CD14-positive monocyte (primary cell): ENCODE data around the gene STXBP2. TPM values are rescaled to one million over a fixed set of nuclear protein-coding genes. Genes with fewer than 3 reads are reported as not detected.

Experiments
- DNase-seq, 3 donors: peaks; one replicate each; pipeline ENCODE4 v3.0.0-alpha.2; 2011 to 2022
- H2AFZ ChIP-seq: 2 replicates; pipeline ENCODE4 v1.6.0; 2012; ENCODE audit warnings: mild to moderate bottlenecking, low read depth, low read length, inconsistent platforms; ENCODE audit not compliant: insufficient read depth, poor library complexity, severe bottlenecking
- H3K27ac ChIP-seq, 2 donors: 1 replicate in 1 of 2; 2 replicates in 1 of 2; pipeline ENCODE4 v1.5.1; 2012 to 2013; ENCODE audit warnings: low read length in 2 of 2, control low read depth in 1 of 2, inconsistent platforms in 1 of 2, low read depth in 1 of 2, mild to moderate bottlenecking in 1 of 2
- H3K27me3 ChIP-seq, 2 donors: one replicate each; pipeline versions ENCODE4 v1.6.0 to v1.6.1; 2011 to 2013; ENCODE audit warnings: low read length in 2 of 2; ENCODE audit not compliant: control insufficient read depth in 2 of 2, insufficient read depth in 2 of 2
- H3K36me3 ChIP-seq, 2 donors: replicated peaks in 1 of 2; 1 replicate in 1 of 2; 2 replicates in 1 of 2; pipeline versions ENCODE4 v1.5.1 to v1.6.1; 2012 to 2013; ENCODE audit warnings: low read length in 2 of 2, control low read depth in 1 of 2, inconsistent platforms in 1 of 2, mild to moderate bottlenecking in 1 of 2; ENCODE audit not compliant: insufficient read depth in 2 of 2, control insufficient read depth in 1 of 2
- H3K4me1 ChIP-seq, 2 donors: 1 replicate in 1 of 2; 2 replicates in 1 of 2; pipeline versions ENCODE4 v1.5.1 to v1.6.1; 2012 to 2013; ENCODE audit warnings: low read length in 2 of 2, control low read depth in 1 of 2, inconsistent platforms in 1 of 2, mild to moderate bottlenecking in 1 of 2, moderate library complexity in 1 of 2; ENCODE audit not compliant: insufficient read depth in 2 of 2, control insufficient read depth in 1 of 2
- H3K4me2 ChIP-seq: replicated peaks from 2 replicates; pipeline ENCODE3; 2012; ENCODE audit warnings: low read length, moderate library complexity, mild to moderate bottlenecking; ENCODE audit not compliant: poor library complexity, severe bottlenecking; ENCODE audit errors: extremely low read depth
- H3K4me3 ChIP-seq, 3 experiments: fragments of 200-600 bp in 1 of 3; sonication (generic) in 1 of 3; replicated peaks in 1 of 3; 1 replicate in 2 of 3; 2 replicates in 1 of 3; pipeline ENCODE4 v1.5.1; 2011 to 2013; ENCODE audit warnings: low read length in 3 of 3, mild to moderate bottlenecking in 3 of 3, control low read depth in 2 of 3, low read depth in 2 of 3, inconsistent platforms in 1 of 3, moderate library complexity in 1 of 3
- H3K79me2 ChIP-seq: 2 replicates; pipeline ENCODE4 v1.6.0; 2012; ENCODE audit warnings: mild to moderate bottlenecking, control low read depth, inconsistent platforms, low read length, moderate library complexity; ENCODE audit not compliant: insufficient read depth
- H3K9ac ChIP-seq: 2 replicates; pipeline ENCODE4 v1.6.0; 2017; ENCODE audit warnings: low read length, mild to moderate bottlenecking; ENCODE audit not compliant: insufficient read depth, poor library complexity, severe bottlenecking
- H3K9me3 ChIP-seq, 2 donors: replicated peaks in 1 of 2; 1 replicate in 1 of 2; 2 replicates in 1 of 2; pipeline versions ENCODE4 v1.5.1 to v1.6.1; 2012 to 2013; ENCODE audit warnings: low read length in 2 of 2, control low read depth in 1 of 2; ENCODE audit not compliant: control insufficient read depth in 1 of 2, insufficient read depth in 1 of 2
- H4K20me1 ChIP-seq: 2 replicates; pipeline ENCODE4 v1.6.0; 2012; ENCODE audit warnings: mild to moderate bottlenecking, low read length, control low read depth, moderate library complexity; ENCODE audit not compliant: insufficient read depth
- H3K27ac Mint-ChIP-seq, 7 donors: one replicate each; pipeline ENCODE4 v1.8.0; 2020; ENCODE audit warnings: mild to moderate bottlenecking in 7 of 7, mixed read lengths in 7 of 7, moderate library complexity in 6 of 7, inconsistent platforms in 2 of 7
- H3K27me3 Mint-ChIP-seq, 3 donors: one replicate each; pipeline ENCODE4 v1.8.0; 2021 to 2022; ENCODE audit warnings: low read depth in 3 of 3, mild to moderate bottlenecking in 3 of 3, mixed read lengths in 3 of 3, moderate library complexity in 3 of 3, inconsistent platforms in 1 of 3
- H3K36me3 Mint-ChIP-seq, 2 donors: one replicate each; pipeline ENCODE4 v1.8.0; 2020; ENCODE audit warnings: mixed read lengths in 2 of 2, inconsistent platforms in 1 of 2, mild to moderate bottlenecking in 1 of 2
- H3K4me1 Mint-ChIP-seq: one replicate; pipeline ENCODE4 v1.8.0; 2020; ENCODE audit warnings: mild to moderate bottlenecking, mixed read lengths
- H3K4me3 Mint-ChIP-seq, 2 donors: one replicate each; pipeline ENCODE4 v1.8.0; 2020; ENCODE audit warnings: mild to moderate bottlenecking in 2 of 2, mixed read lengths in 2 of 2, moderate library complexity in 1 of 2
- H3K9me3 Mint-ChIP-seq, 7 donors: one replicate each; pipeline ENCODE4 v1.8.0; 2020 to 2022; ENCODE audit warnings: mixed read lengths in 7 of 7, mild to moderate bottlenecking in 6 of 7, moderate library complexity in 6 of 7, inconsistent platforms in 2 of 7
- WGBS: methylation state at CpG from one replicate; pipeline ENCODE4 v1.1.5; 2013; ENCODE audit warnings: missing lambda C conversion rate; ENCODE audit not compliant: insufficient coverage; 5-methylcytosine and 5-hydroxymethylcytosine counted together
- intact Hi-C, 2 donors: fragments of 100-400 bp; cut with micrococcal nuclease; formaldehyde crosslinking; loops; one replicate each; pipeline versions ENCODE4 v1.15.0 to v1.15.1; 2023
- polyA plus RNA-seq, 3 donors: library from polyadenylated mRNA; depleted of rRNA in 1 of 3; unstranded in 2 of 3; stranded (reverse) in 1 of 3; fragments of 300-500 nt in 2 of 3; fragments of >200 nt in 1 of 3; fragmentation: Illumina TruSeq in 2 of 3; gene quantifications; 1 replicate in 2 of 3; 2 replicates in 1 of 3; pipeline ENCODE4 v1.2.3, GENCODE V29; 2012 to 2021
- TF ChIP-seq, protein P1 (sequence below): fragments of 200-600 bp; IDR thresholded peaks from one replicate; pipeline ENCODE4 v1.8.0; 2022; ENCODE audit warnings: antibody characterized with exemption, mild to moderate bottlenecking

Gene STXBP2
- polyA plus RNA-seq, 3 donors: 249 to 846 (median 327) TPM

- H2AFZ ChIP-seq: no peak overlapping the region
- DNase-seq: no peak
- Mint-ChIP-seq H3K4me3 (no peak overlapping the region), H3K27ac (peak overlapping the region in 1 of 7 donors; percentile 71), H3K27me3 (peaks cover 0 to 2% (median 2%) of the 10 kb centered on the region in 3 donors), H3K4me1 (peaks cover 44% of the 10 kb centered on the region), H3K36me3 (peaks cover 13 to 27% of the 10 kb centered on the region in 2 donors), H3K9me3 (no peaks in the 10 kb centered on the region)
- no peaks in the 10 kb centered on the region for H3K9me3 ChIP-seq
- no peak overlapping the region for H3K4me3 ChIP-seq
- no peak overlapping the region for H3K4me2 ChIP-seq
- H3K36me3 ChIP-seq: peaks cover 18 to 26% of the 10 kb centered on the region in 2 donors
- H3K27me3 ChIP-seq: no peaks in the 10 kb centered on the region
- no peak overlapping the region for H3K9ac ChIP-seq
- no peak overlapping the region for H3K27ac ChIP-seq
- peaks cover 55% of the 10 kb centered on the region in 2 donors for H3K4me1 ChIP-seq
- TF ChIP-seq, protein P1, sequence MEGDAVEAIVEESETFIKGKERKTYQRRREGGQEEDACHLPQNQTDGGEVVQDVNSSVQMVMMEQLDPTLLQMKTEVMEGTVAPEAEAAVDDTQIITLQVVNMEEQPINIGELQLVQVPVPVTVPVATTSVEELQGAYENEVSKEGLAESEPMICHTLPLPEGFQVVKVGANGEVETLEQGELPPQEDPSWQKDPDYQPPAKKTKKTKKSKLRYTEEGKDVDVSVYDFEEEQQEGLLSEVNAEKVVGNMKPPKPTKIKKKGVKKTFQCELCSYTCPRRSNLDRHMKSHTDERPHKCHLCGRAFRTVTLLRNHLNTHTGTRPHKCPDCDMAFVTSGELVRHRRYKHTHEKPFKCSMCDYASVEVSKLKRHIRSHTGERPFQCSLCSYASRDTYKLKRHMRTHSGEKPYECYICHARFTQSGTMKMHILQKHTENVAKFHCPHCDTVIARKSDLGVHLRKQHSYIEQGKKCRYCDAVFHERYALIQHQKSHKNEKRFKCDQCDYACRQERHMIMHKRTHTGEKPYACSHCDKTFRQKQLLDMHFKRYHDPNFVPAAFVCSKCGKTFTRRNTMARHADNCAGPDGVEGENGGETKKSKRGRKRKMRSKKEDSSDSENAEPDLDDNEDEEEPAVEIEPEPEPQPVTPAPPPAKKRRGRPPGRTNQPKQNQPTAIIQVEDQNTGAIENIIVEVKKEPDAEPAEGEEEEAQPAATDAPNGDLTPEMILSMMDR: no peak
- 56% methylated on average over 2 of the region's 2 CpGs for WGBS
- peaks cover 24% of the 10 kb centered on the region for H3K79me2 ChIP-seq
- intact Hi-C loops: loop anchor here in 1 of 2 donors (10.0 kb wide), 1 partner anchor 105 kb away; no protein-coding TSS in a partner anchor
- peaks cover 3% of the 10 kb centered on the region for H4K20me1 ChIP-seq
Observed at GRCh38 chr19:7650148-7650547, 13.2 kb downstream of the STXBP2 start.

DNA sequence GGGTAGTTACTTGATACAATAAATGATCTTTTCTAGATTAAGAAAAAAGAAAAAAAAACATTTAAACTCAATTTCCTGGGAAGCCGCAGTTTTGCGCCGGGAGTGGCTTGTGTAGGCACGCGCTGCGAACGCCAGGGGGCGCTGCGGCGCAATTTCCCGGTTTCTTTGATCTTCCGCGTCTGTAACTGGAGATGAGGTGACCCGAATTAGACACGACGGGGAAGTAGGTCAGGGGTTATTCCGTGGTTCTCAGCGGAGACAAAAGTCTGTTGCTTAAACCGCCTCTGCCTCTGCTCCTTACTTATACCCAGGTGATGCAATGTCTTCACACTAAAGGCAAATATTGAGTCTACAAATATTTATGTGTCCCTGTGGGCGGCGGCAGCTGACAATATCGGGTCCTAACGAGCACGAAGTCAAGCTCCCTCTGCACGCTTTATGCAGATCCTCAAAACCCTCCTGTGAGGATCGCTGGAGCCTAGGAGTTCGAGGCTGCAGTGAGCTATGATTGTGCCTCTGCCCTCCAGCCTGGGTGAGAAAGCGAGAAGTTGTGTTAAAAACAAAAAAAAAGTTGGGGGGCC, 15.2 kb downstream of the STXBP2 start:
- H3K36me3 Mint-ChIP-seq: peaks cover 9 to 12% of the 10 kb centered on the region in 2 donors
- peak overlapping the region; percentile 85 to 91 for H3K27ac ChIP-seq
- H3K9me3 ChIP-seq: no peaks in the 10 kb centered on the region
- intact Hi-C loops: loop anchor here in 1 of 2 donors (10.0 kb wide), 1 partner anchor 107 kb away; no protein-coding TSS in a partner anchor
- H2AFZ ChIP-seq: no peak overlapping the region
- peak overlapping the region; percentile 47 to 48 for H3K4me3 Mint-ChIP-seq
- peak overlapping the region; percentile 40 for H3K4me2 ChIP-seq
- H3K27me3 ChIP-seq: no peaks in the 10 kb centered on the region
- H3K27me3 Mint-ChIP-seq: peaks cover 0 to 11% (median 2%) of the 10 kb centered on the region in 3 donors
- TF ChIP-seq, protein P1: peak; percentile 95
- H3K9ac ChIP-seq: peak overlapping the region; percentile 62
- DNase-seq: peak; percentile 95 to 99 (median 98)
- peak overlapping the region; percentile 94 to 99 (median 98) for H3K27ac Mint-ChIP-seq
- peaks cover 54 to 55% of the 10 kb centered on the region in 2 donors for H3K4me1 ChIP-seq
- 1% methylated on average over 20 of the region's 28 CpGs for WGBS
- H3K4me3 ChIP-seq: no peak overlapping the region
- H4K20me1 ChIP-seq: no peaks in the 10 kb centered on the region
- peaks cover 45% of the 10 kb centered on the region for H3K4me1 Mint-ChIP-seq
- peaks cover 0 to 2% (median 0%) of the 10 kb centered on the region in 7 donors for H3K9me3 Mint-ChIP-seq
- H3K79me2 ChIP-seq: peaks cover 4% of the 10 kb centered on the region
- H3K36me3 ChIP-seq: peaks cover 8 to 13% of the 10 kb centered on the region in 2 donors
